Endothelial cell (in vitro differentiated cells): ENCODE results near the gene CEMIP2. TPM values are rescaled to one million over a fixed set of nuclear protein-coding genes. Genes with fewer than 3 reads are reported as not detected.

ENCODE experiments used
- DNase-seq: peaks from one replicate; pipeline ENCODE4 v3.0.0; 2021; ENCODE audit warnings: low spot score
- H3K27ac Mint-ChIP-seq: one replicate; pipeline ENCODE4 v1.8.0; 2021; ENCODE audit warnings: mixed read lengths, inconsistent platforms; ENCODE audit not compliant: unreplicated experiment
- H3K27me3 Mint-ChIP-seq: one replicate; pipeline ENCODE4 v1.8.0; 2021; ENCODE audit warnings: mild to moderate bottlenecking, moderate library complexity, mixed read lengths, inconsistent platforms; ENCODE audit not compliant: unreplicated experiment
- H3K36me3 Mint-ChIP-seq: one replicate; pipeline ENCODE4 v1.8.0; 2021; ENCODE audit warnings: mild to moderate bottlenecking, low read depth, mixed read lengths, inconsistent platforms; ENCODE audit not compliant: unreplicated experiment
- H3K4me1 Mint-ChIP-seq: one replicate; pipeline ENCODE4 v1.8.0; 2021; ENCODE audit warnings: mild to moderate bottlenecking, mixed read lengths, inconsistent platforms; ENCODE audit not compliant: unreplicated experiment
- H3K4me3 Mint-ChIP-seq: one replicate; pipeline ENCODE4 v1.8.0; 2021; ENCODE audit warnings: mild to moderate bottlenecking, mixed read lengths, inconsistent platforms; ENCODE audit not compliant: unreplicated experiment
- H3K9me3 Mint-ChIP-seq: one replicate; pipeline ENCODE4 v1.8.0; 2021; ENCODE audit warnings: mixed read lengths, inconsistent platforms; ENCODE audit not compliant: unreplicated experiment
- long read RNA-seq: library from polyadenylated mRNA; unstranded; transcript quantifications from one replicate; pipeline ENCODE4 v2.0.0, GENCODE V29; 2020; ENCODE audit not compliant: unreplicated experiment
- total RNA-seq: library from RNA; stranded (reverse); fragmentation: NEBNext Ultra II Directional; extraction: Animal tissue kit (Norgen Biotek cat#: 25700); gene quantifications from one replicate; pipeline ENCODE4 v1.2.1, GENCODE V29; 2021; ENCODE audit not compliant: unreplicated experiment
- TF ChIP-seq, protein P1 (sequence below): fragments of 200-600 bp; sonication (generic); IDR thresholded peaks from one replicate; pipeline ENCODE4 v1.5.0; 2021; ENCODE audit warnings: antibody characterized with exemption; ENCODE audit not compliant: unreplicated experiment

Gene CEMIP2
- 112 TPM for total RNA-seq
- long read RNA-seq, partial matches to known transcripts: 2 of 3 reads
- long read RNA-seq, other reads (novel, unspliced or antisense): 1 of 3 reads

DNA sequence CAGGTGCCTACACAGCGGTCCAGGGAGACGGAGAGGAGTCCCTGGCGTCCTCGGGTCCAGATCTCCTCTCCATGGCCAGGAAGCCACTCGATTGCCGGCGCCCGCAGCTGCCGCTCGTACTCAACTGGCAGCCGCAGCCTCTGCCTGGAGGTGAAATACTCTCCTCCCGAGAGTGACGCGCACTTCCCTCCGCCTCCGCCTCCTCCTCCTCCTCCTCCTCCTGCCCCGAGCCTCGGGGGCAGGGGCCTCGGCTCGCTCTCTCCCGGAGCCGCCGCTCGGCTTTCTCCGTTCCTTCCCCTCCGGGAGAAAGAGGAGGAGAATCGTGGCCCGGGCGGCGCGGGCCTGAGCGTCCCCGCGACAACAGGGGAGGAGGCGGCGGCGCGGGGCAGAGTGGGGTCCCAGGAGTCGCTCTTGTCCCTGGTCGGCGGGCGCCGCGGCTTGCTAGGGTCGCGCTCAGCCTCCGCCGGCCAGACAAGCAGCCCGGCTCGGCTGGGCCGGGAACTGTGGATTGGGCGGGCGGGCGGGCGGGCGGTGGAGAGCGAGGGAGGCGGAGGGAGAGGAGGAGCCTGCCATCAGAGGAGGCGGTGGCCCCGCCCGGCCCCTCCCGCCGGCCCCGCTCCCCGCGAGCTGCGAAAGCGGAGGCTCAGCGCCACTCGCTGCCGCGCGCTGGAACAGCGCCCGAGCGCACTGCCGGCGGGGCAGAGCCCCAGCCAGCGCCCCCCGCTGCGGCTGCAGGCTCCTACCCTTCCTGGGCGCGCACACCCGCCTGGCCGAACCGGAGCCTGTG lies at the start of gene CEMIP2:
CEMIP2 (minus strand) TSS at position 126 of the 787 bp plus-strand sequence. CDS start 18,140 bp downstream, outside the sequence.
- no peaks in the 10 kb centered on the region for H3K9me3 Mint-ChIP-seq
- H3K27ac Mint-ChIP-seq: peak within 1 kb of the TSS; percentile 64
- peaks cover 34% of the 10 kb centered on the region for H3K4me1 Mint-ChIP-seq
- H3K27me3 Mint-ChIP-seq: peaks cover 4% of the 10 kb centered on the region
- TF ChIP-seq, protein P1, sequence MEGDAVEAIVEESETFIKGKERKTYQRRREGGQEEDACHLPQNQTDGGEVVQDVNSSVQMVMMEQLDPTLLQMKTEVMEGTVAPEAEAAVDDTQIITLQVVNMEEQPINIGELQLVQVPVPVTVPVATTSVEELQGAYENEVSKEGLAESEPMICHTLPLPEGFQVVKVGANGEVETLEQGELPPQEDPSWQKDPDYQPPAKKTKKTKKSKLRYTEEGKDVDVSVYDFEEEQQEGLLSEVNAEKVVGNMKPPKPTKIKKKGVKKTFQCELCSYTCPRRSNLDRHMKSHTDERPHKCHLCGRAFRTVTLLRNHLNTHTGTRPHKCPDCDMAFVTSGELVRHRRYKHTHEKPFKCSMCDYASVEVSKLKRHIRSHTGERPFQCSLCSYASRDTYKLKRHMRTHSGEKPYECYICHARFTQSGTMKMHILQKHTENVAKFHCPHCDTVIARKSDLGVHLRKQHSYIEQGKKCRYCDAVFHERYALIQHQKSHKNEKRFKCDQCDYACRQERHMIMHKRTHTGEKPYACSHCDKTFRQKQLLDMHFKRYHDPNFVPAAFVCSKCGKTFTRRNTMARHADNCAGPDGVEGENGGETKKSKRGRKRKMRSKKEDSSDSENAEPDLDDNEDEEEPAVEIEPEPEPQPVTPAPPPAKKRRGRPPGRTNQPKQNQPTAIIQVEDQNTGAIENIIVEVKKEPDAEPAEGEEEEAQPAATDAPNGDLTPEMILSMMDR: no peak
- peak; percentile 88 for DNase-seq
- peak within 1 kb of the TSS; percentile 96 for H3K4me3 Mint-ChIP-seq
- peaks cover 4% of the 10 kb centered on the region for H3K36me3 Mint-ChIP-seq

DNA sequence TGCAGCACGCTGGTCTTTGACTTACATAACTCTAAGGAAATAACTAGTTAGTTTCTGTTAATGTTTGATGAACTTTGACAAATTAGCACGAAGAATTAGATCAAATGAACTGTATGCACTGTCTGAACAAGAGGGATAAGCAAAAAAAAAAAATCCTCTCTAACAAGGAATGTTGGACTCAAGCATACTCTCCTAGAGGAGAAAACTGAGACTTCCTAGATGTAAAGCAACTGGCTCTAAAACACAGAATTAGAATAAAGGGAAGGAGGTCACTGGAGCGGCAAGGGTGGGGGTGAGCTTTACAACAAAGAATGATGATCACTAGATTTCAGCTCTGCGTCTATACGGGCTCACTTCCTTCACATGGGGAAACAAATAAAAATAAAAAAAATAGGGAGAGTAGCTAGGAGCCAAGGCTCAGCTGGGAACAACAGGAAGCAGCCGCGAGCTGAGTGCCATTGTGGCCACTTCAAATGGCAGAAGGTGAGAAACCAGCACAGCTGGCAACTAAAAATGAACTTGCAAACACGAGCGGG lies 48.7 kb upstream of the CEMIP2 start:
- H3K4me3 Mint-ChIP-seq: no peak overlapping the region
- H3K4me1 Mint-ChIP-seq: peaks cover 23% of the 10 kb centered on the region
- peak overlapping the region; percentile 62 for H3K27ac Mint-ChIP-seq
- no peaks in the 10 kb centered on the region for H3K36me3 Mint-ChIP-seq
- peak; percentile 10 for DNase-seq
- H3K27me3 Mint-ChIP-seq: no peaks in the 10 kb centered on the region
- H3K9me3 Mint-ChIP-seq: no peaks in the 10 kb centered on the region
- TF ChIP-seq, protein P1: no peak

DNA sequence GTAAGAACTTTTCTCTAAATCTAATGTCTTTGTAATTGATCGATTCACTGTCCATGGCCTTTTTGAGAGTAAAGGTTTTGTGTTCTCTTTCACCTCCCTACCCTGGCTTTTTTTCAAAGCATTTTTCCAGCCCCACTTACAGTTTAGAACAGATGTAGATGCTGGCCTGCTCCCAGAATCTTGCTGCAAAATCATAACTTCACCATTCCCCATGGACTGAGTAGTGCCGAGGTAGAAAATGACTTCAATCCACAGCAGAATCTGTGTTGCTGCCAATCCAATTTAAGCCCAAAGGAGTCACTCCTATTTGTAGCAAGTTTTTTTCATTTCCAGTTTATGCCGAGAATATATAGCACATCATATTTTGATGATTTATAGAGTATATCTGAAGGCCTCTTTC lies 46.5 kb upstream of the CEMIP2 start:
- TF ChIP-seq, protein P1: no peak
- Mint-ChIP-seq H3K4me1 (peaks cover 19% of the 10 kb centered on the region), H3K27me3 (no peaks in the 10 kb centered on the region), H3K27ac (no peak overlapping the region), H3K9me3 (no peaks in the 10 kb centered on the region), H3K36me3 (no peaks in the 10 kb centered on the region), H3K4me3 (no peak overlapping the region)
- no peak for DNase-seq

DNA sequence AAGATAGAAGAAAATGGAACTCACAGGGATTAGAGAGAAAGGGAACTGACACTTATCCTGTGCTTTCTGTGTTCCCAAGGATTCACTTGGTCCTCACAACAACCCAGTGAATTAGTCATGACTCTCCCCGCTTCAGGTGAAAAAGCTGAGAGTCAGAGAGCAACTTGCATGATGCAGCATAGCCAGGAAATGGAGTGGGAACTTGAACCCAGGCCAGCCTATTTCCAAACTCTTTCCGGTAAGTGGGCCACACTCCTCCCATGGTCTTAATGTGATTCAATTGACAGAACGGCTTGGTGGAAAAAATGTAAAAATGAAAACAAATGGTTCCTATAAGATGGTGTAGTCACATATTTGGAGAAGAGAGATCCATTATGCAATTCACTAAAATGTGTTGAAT lies 45.9 kb upstream of the CEMIP2 start:
- DNase-seq: no peak
- Mint-ChIP-seq H3K4me1 (peaks cover 19% of the 10 kb centered on the region), H3K9me3 (no peaks in the 10 kb centered on the region), H3K27ac (no peak overlapping the region), H3K36me3 (no peaks in the 10 kb centered on the region), H3K27me3 (no peaks in the 10 kb centered on the region), H3K4me3 (no peak overlapping the region)
- TF ChIP-seq, protein P1: no peak

- Mint-ChIP-seq H3K27ac (no peak overlapping the region), H3K4me3 (no peak overlapping the region), H3K4me1 (peaks cover 17% of the 10 kb centered on the region), H3K36me3 (no peaks in the 10 kb centered on the region), H3K27me3 (no peaks in the 10 kb centered on the region), H3K9me3 (no peaks in the 10 kb centered on the region)
- no peak for DNase-seq
- TF ChIP-seq, protein P1: no peak
These were observed 44.1 kb upstream of the CEMIP2 start for GRCh38 chr9:71812385-71812784.
